Heart left ventricle (tissue), 13 donors: ENCODE results near the gene SGPL1.

Source experiments
- CTCF ChIP-seq, 12 donors: fragments of 200-600 bp; sonication (generic) in 4 of 12; IDR thresholded peaks; one replicate each; pipeline versions ENCODE4 v1.5.0 to v1.8.0; 2018 to 2022; ENCODE audit warnings: antibody characterized with exemption in 12 of 12, mild to moderate bottlenecking in 5 of 12
- POLR2A ChIP-seq, 2 donors: fragments of 450-650 bp; IDR thresholded peaks; one replicate each; pipeline ENCODE4 v1.6.1; 2017; ENCODE audit warnings: antibody characterized with exemption in 2 of 2, mild to moderate bottlenecking in 2 of 2, moderate library complexity in 2 of 2
- donor health status: ischemic (EF 13 %, LVEDD 7.1; RV severe dilation, severe dysfunction).
- donor health status: DM: no; HTN: yes; CAD: no.
- donor health status: DM: no; HTN: no; CAD: no.
- donor health status: ischemic (EF 25% LVEDD 6.9; RV normal size, moderate dysfunction).
- donor health status: ischemic (EF 25% LVEDD 5.7; RV mildly dilated, moderate dysfunction).
- donor health status: ischemic (EF 35%, LVEDD 5.7; RV mildly dilated, moderate dysfunction).
- donor health status: nonischemic (EF 11% LVEDD 7.7; RV severe dilation, severe dysfunction).
- donor health status: DM: yes; HTN: yes; CAD: no.
- donor health status: PGD.
- donor health status: ischemic (EF 29% LVEDD 5.4; RV normal size, mild dysfunction).
- donor health status: nonischemic (EF 23%, LVEDD 6.1; RV moderate dilation, normal function).

- TF ChIP-seq CTCF (IDR thresholded peaks at IDR 0.05) (no peak), POLR2A (IDR thresholded peaks at IDR 0.05) (no peak)
Measured at GRCh38 chr10:70791386-70792039, 24.2 kb upstream of the SGPL1 start.
